ENCODE measurements around the gene CCDC34. TPM values are rescaled to one million over a fixed set of nuclear protein-coding genes. Genes with fewer than 3 reads are reported as not detected.
"Not testable (repeated sequence)": the region's sequence is repeated elsewhere in the genome, so short reads cannot be mapped to it uniquely, and the experiment has no call there.

Gene CCDC34
- total RNA-seq, 1 donor from 2014 or later: 13.0 TPM

- FAIRE-seq (no peak), DNase-seq (ENCODE audit: low spot score in 2 of 2) (no peak)
These were observed 7.4 kb upstream of the CCDC34 start for GRCh38 chr11:27370374-27370773.

GRCh38 chr11:27367881-27368280 lies 4.9 kb upstream of the CCDC34 start:
- FAIRE-seq (no peak), DNase-seq (ENCODE audit: low spot score in 2 of 2) (no peak)

- FAIRE-seq (no peak), DNase-seq (ENCODE audit: low spot score in 2 of 2) (no peak)
These were observed 632 bp upstream of the CCDC34 start for GRCh38 chr11:27363576-27364117.

DNA sequence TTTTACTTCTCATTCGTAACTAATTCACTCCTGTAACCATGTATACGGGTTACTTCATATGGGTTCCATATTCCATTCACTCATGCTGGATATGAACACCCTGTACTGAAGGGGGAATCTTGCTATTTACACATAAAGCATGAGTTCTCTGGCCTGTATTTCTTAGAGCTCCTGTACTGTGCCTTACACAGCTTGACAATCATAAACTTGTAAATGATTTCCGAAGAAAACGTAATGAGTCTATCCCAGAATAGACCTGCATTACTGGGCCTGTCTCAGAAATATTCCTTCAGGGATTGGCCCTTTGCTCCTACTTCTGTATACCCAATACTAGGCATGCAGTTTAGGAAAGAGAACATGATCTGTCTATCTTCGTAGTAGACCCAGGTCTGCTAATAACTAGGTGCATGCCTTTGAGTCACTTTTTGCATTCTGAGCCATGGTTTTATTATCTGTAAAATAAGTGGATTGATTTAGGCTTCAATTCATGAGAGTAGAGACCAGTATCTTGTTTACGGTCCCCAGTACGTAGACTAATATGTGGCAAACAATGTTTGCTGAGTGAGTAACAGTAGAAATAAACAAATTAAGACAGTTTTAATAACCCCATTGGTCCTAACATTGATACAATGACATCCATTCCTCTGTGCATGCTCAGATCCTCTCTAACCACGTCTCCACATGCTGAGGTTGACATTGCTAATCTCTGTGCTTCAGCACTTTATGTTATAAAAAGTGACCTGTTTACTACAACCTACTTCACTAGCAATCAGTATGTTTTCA lies 1.2 kb downstream of the CCDC34 start:
- FAIRE-seq (no peak), DNase-seq (ENCODE audit: low spot score in 2 of 2) (no peak)

GRCh38 chr11:27358296-27358695 lies 4.7 kb downstream of the CCDC34 start:
- no peak for DNase-seq (ENCODE audit: low spot score in 2 of 2)
- no peak for FAIRE-seq

DNA sequence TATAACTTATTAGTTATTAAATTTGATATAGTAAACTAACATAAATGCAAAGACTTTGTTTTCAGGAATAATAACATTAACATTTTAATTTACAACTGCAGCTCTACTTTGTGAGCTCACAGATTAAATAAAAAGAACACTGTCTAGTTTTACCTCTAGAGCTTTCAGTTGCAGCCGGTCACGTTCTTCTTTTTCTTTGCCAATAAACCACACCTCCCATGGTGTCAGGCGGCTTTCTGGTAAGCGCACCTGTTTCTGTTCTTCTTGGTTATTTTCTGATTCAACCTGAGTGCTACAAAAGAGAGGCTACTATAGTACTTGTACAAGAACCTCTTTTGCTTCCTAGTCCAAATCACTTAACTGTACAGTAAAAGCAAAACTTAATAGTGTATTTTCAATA lies 5.8 kb downstream of the CCDC34 start:
- DNase-seq (ENCODE audit: low spot score in 2 of 2) (no peak), FAIRE-seq (no peak)

DNA sequence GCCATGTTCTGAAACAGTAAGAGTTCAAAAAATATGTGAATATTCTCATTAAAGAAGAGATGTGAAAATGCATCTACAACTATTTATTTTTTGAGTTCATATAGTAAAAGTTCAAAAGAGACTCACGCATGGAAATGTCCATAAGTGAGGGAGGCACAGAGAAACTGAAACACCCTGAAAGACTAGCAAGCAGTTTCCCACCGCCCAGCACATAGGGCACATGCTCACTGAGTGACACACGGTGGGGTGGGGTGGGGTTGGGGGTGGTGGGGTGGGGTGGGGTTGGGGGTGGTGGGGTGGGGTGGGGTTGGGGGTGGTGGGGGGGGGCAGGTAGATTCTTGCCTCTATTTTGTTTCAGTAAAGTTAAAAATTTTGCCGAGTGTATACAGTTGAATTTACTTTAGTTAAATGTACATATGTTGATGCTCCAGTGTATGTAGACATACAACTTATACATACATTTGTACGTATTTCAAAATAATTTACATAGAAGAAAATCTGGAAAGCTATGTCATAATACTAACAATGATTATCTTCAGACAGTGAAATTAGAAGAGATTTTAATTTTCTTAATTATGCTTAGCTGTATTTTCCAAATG lies 6.3 kb downstream of the CCDC34 start:
- FAIRE-seq: peak; percentile 43
- DNase-seq (ENCODE audit: low spot score in 2 of 2): no peak

- no peak for DNase-seq (ENCODE audit: low spot score in 2 of 2)
- no peak for FAIRE-seq
These were observed 7.4 kb downstream of the CCDC34 start for GRCh38 chr11:27355575-27356104.

DNA sequence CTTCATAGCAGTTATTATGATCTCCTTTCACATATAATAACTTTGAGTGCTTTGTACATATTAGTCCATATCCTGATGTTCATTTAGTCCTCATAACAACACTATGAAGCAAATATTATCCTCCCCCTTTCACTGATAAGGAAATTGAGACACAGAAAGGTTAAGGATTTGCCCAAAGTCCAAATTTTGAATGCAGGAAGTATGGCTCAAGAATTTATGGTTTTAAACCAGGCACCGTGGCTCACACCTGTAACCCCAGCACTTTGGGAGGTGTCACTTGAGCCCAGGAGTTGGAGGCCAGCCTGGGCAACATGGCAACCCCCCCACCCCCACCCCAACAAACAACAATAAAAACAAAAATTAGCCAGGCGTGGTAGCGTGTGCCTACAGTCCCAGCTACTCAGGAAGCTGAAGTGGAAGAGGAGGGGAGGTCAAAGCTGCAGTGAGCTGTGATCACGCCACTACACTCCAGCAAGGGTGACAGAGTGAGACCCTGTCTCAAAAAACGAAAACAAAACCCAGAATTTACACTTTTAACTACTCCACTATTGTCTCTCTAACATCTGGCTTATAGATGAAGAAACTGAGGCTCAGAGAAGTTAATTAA lies 8.6 kb downstream of the CCDC34 start:
- no peak for FAIRE-seq
- DNase-seq (ENCODE audit: low spot score in 2 of 2): no peak

GRCh38 chr11:27353593-27354358 lies 9.2 kb downstream of the CCDC34 start:
- FAIRE-seq (no peak), DNase-seq (ENCODE audit: low spot score in 2 of 2) (no peak)

- DNase-seq (ENCODE audit: low spot score in 2 of 2) (no peak), FAIRE-seq (no peak)
These were observed 10.2 kb downstream of the CCDC34 start for GRCh38 chr11:27352781-27353180.

- no peak for FAIRE-seq
- DNase-seq (ENCODE audit: low spot score in 2 of 2): no peak
These were observed 12.5 kb downstream of the CCDC34 start for GRCh38 chr11:27350511-27350910.

DNA sequence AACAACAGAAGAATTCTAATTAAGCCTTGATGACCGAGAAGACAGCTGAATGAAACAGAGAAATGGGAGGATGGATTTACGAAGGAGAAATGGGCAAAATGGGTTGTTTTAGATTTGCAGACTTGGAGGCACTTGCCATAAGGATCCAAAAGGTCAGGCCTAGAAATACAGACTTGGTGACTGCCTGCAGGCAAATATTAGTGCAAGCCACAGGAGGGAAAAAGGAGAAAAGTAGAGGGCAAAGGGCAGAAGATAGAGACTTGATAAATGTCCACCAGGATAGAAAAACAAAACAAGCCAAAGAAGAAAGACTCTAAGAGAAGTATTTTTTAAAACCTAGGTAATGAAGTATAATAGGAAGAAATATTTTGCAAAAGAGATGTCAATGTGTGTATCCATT lies 13.1 kb downstream of the CCDC34 start:
- DNase-seq (ENCODE audit: low spot score in 2 of 2): no peak

DNA sequence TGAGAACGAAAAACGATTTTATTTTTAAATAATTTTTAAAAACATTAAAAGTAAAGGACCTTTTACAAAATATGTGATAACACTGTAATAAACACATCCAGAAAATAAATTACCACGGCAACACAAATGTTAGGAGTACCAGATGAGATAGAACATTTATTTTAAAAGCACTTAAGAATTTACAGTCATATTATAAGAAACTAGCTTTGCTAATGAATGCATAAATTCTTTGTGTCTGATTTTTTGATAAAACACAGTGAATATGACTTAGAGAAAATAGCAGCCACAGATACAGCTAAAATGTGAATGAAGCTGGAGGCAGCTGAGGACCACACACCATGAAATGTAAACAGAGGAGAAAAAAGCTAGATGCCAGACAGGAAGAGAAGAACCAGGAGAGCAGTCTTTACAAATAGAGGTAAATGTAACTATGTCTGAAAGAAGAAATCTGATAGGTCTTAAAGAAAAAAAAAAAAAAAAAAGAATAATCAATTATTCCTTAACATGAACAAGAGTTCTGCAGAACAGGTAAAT lies 14.6 kb downstream of the CCDC34 start:
- DNase-seq (ENCODE audit: low spot score in 2 of 2) (no peak), FAIRE-seq (peak; percentile 49)

More for the DNA sequence above, 13.1 kb downstream of the CCDC34 start:
- no peak for FAIRE-seq

GRCh38 chr11:27347359-27348339 lies 15.4 kb downstream of the CCDC34 start:
- no peak for DNase-seq (ENCODE audit: low spot score in 2 of 2)

DNA sequence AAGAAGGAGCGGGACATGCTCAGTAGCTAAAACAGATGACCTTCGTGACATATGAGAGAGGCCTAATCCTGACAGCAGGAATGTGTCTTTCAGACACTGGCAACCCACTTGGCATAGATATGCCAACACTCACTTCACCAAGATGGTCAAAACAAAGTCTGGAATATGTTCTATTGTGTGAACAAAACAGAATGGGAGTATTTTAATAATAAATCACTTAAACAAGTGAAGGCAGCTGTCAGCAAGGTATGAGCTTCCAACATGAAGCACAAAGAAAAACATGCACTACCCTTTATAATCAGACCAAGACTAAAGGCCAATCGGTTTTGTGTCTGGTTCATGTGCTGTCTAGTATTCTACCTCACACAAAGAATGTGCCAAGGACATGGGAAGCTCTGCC lies 23.1 kb downstream of the CCDC34 start:
- no peak for FAIRE-seq
- no peak for DNase-seq (ENCODE audit: low spot score in 2 of 2)

More at GRCh38 chr11:27347359-27348339, 15.4 kb downstream of the CCDC34 start:
- FAIRE-seq: no peak

- FAIRE-seq; DNase-seq (ENCODE audit: low spot score in 2 of 2): not testable (repeated sequence)
These were observed 28.3 kb downstream of the CCDC34 start for GRCh38 chr11:27334764-27335163.

DNA sequence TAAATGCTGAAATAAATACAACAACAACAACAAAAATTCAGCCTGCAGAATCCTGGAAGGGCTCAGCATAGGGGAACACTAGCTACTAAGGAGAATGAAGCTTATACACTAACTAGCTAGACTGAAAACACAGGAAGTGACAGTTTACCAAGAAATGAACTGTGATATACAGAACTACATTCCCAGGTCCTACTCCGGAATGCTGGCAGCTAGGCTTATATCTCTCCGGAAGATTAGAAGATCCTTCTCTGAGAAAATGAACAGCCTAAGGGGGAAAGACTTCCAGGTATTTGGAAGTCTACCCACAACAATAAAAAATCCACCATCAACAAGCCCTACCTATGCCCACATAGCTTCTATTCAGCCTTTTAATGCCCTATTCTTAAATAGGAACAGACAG lies 31.0 kb downstream of the CCDC34 start:
- FAIRE-seq (no peak), DNase-seq (ENCODE audit: low spot score in 2 of 2) (no peak)

Measured in frontal cortex (tissue), 4 donors.